IMR-90 (cell line): ENCODE measurements around the gene URI1. TPM values are rescaled to one million over a fixed set of nuclear protein-coding genes. Genes with fewer than 3 reads are reported as not detected.

Source experiments
- ATAC-seq: fragments of 200-7000 bp; cut with Tn5 transposase; 2 replicates; pipeline ENCODE4 v1.9.1; 2020; ENCODE audit warnings: low read depth, mild to moderate bottlenecking, moderate library complexity
- BruUV-seq: library from RNA; stranded (reverse); fragments of 400-500 nt; replicated peaks from 2 replicates; lab custom pipeline; 2021; lab: Mats Ljungman, UMichigan
- CTCF ChIA-PET: fragments of 300-600 bp; formaldehyde crosslinking; extraction: SDS; loops from one replicate; lab custom pipeline; 2021; ENCODE audit warnings: antibody characterized with exemption; lab: Yijun Ruan, JAX
- POLR2A ChIA-PET: fragments of 300-600 bp; sonication (Branson Sonifier 250); formaldehyde crosslinking; loops from one replicate; lab custom pipeline; 2022; ENCODE audit warnings: antibody characterized with exemption; ENCODE audit not compliant: unreplicated experiment; lab: Charles Lee
- DNase-seq: peaks from one replicate; pipeline ENCODE4 v3.0.0; 2013
- H2AFZ ChIP-seq: replicated peaks from 2 replicates; pipeline ENCODE3; 2013; ENCODE audit warnings: low read length, mild to moderate bottlenecking; ENCODE audit not compliant: poor library complexity
- H2AK5ac ChIP-seq: 2 replicates; pipeline ENCODE4 v1.6.1; 2013; ENCODE audit warnings: low read depth, low read length, inconsistent platforms
- H2AK9ac ChIP-seq: replicated peaks from 2 replicates; pipeline ENCODE3; 2013; ENCODE audit warnings: mild to moderate bottlenecking, low read depth, low read length, moderate library complexity; ENCODE audit not compliant: poor library complexity
- H2BK120ac ChIP-seq: 2 replicates; pipeline ENCODE4 v1.6.1; 2013; ENCODE audit warnings: low read depth, low read length, inconsistent platforms
- H2BK15ac ChIP-seq: 3 replicates; pipeline ENCODE4 v1.6.1; 2013; ENCODE audit warnings: low read depth, low read length, inconsistent platforms
- H2BK20ac ChIP-seq: 2 replicates; pipeline ENCODE4 v1.6.1; 2013; ENCODE audit warnings: low read depth, mild to moderate bottlenecking, inconsistent platforms, low read length, moderate library complexity
- H2BK5ac ChIP-seq: 2 replicates; pipeline ENCODE4 v1.6.1; 2013; ENCODE audit warnings: mild to moderate bottlenecking, low read depth, low read length, inconsistent platforms; ENCODE audit not compliant: poor library complexity, severe bottlenecking
- H3K14ac ChIP-seq: replicated peaks from 2 replicates; pipeline ENCODE4 v1.6.1; 2013; ENCODE audit warnings: low read depth, low read length, inconsistent platforms
- H3K18ac ChIP-seq: 2 replicates; pipeline ENCODE4 v1.6.1; 2013; ENCODE audit warnings: low read depth, low read length, control low read depth
- H3K23ac ChIP-seq: 2 replicates; pipeline ENCODE4 v1.6.1; 2013; ENCODE audit warnings: low read depth, low read length, inconsistent platforms
- H3K27ac ChIP-seq: 2 replicates; pipeline ENCODE4 v1.5.1; 2013; ENCODE audit warnings: mild to moderate bottlenecking, control low read depth, low read length; ENCODE audit not compliant: insufficient read depth
- H3K27me3 ChIP-seq: 2 replicates; pipeline ENCODE4 v1.6.1; 2013; ENCODE audit warnings: low read length; ENCODE audit not compliant: control insufficient read depth, insufficient read depth
- H3K36me3 ChIP-seq: 2 replicates; pipeline ENCODE4 v1.6.1; 2013; ENCODE audit warnings: low read length, mixed read lengths; ENCODE audit not compliant: control insufficient read depth, insufficient read depth
- H3K4ac ChIP-seq: 2 replicates; pipeline ENCODE4 v1.6.1; 2013; ENCODE audit warnings: low read depth, low read length, inconsistent platforms
- H3K4me1 ChIP-seq: 2 replicates; pipeline ENCODE4 v1.6.1; 2013; ENCODE audit warnings: low read length, mixed read lengths; ENCODE audit not compliant: control insufficient read depth, insufficient read depth
- H3K4me2 ChIP-seq: 2 replicates; pipeline ENCODE4 v1.6.1; 2013; ENCODE audit warnings: low read depth, mild to moderate bottlenecking, control low read depth, low read length, moderate library complexity
- H3K4me3 ChIP-seq: 2 replicates; pipeline ENCODE4 v1.5.1; 2013; ENCODE audit warnings: low read depth, mild to moderate bottlenecking, control low read depth, low read length, moderate library complexity; ENCODE audit not compliant: insufficient read depth
- H3K56ac ChIP-seq: 2 replicates; pipeline ENCODE4 v1.6.1; 2013; ENCODE audit warnings: low read length, inconsistent platforms; ENCODE audit not compliant: insufficient read depth; ENCODE audit errors: extremely low read depth
- H3K79me1 ChIP-seq, 2 experiments: 2 replicates each; pipeline ENCODE4 v1.6.1; 2013; ENCODE audit warnings: low read length in 2 of 2, inconsistent platforms in 1 of 2, low read depth in 1 of 2
- H3K9ac ChIP-seq: 2 replicates; pipeline ENCODE4 v1.6.1; 2013; ENCODE audit warnings: low read depth, low read length, control low read depth
- H3K9me1 ChIP-seq: 2 replicates; pipeline ENCODE4 v1.6.1; 2013; ENCODE audit warnings: low read length, inconsistent platforms; ENCODE audit not compliant: insufficient read depth
- H3K9me3 ChIP-seq: 2 replicates; pipeline ENCODE4 v1.6.1; 2013; ENCODE audit warnings: low read length; ENCODE audit not compliant: control insufficient read depth, insufficient read depth
- H4K20me1 ChIP-seq: 2 replicates; pipeline ENCODE4 v1.6.1; 2013; ENCODE audit warnings: low read length, inconsistent platforms; ENCODE audit not compliant: insufficient read depth
- H4K5ac ChIP-seq: 2 replicates; pipeline ENCODE4 v1.6.1; 2013; ENCODE audit warnings: mild to moderate bottlenecking, low read depth, low read length, control low read depth
- H4K8ac ChIP-seq, 2 experiments: 2 replicates each; pipeline ENCODE4 v1.6.1; 2013; ENCODE audit warnings: low read depth in 2 of 2, low read length in 2 of 2, control low read depth in 1 of 2, inconsistent platforms in 1 of 2
- H4K91ac ChIP-seq: 2 replicates; pipeline ENCODE4 v1.6.1; 2013; ENCODE audit warnings: low read depth, low read length, inconsistent platforms; ENCODE audit not compliant: insufficient read depth
- CEBPB ChIP-seq: IDR thresholded peaks from 2 replicates; pipeline ENCODE4 v1.6.1; 2012; ENCODE audit warnings: low read depth, low read length, improper control_type of control experiment
- FOS ChIP-seq: fragments of 150-350 bp; IDR thresholded peaks from 2 replicates; pipeline ENCODE4 v1.6.1; 2016; ENCODE audit warnings: low read depth, low read length
- MAFK ChIP-seq: IDR thresholded peaks from 2 replicates; pipeline ENCODE4 v1.6.1; 2012; ENCODE audit warnings: low read depth, low read length, improper control_type of control experiment
- MAZ ChIP-seq: IDR thresholded peaks from 2 replicates; pipeline ENCODE4 v1.6.1; 2012; ENCODE audit warnings: low read depth, mild to moderate bottlenecking, low read length, improper control_type of control experiment, moderate library complexity, borderline replicate concordance
- NFE2L2 ChIP-seq: fragments of 150-350 bp; IDR thresholded peaks from 2 replicates; pipeline ENCODE4 v1.6.1; 2016; ENCODE audit warnings: low read depth, mild to moderate bottlenecking, low read length
- POLR2A ChIP-seq: IDR thresholded peaks from 2 replicates; pipeline ENCODE4 v1.6.1; 2012; ENCODE audit warnings: mild to moderate bottlenecking, low read depth, low read length
- RFX5 ChIP-seq: IDR thresholded peaks from 2 replicates; pipeline ENCODE4 v1.8.0; 2012; ENCODE audit warnings: low read depth, mild to moderate bottlenecking, low read length, moderate library complexity
- SMC3 ChIP-seq: fragments of 150-350 bp; IDR thresholded peaks from 2 replicates; pipeline ENCODE4 v1.6.1; 2016; ENCODE audit warnings: low read depth, mild to moderate bottlenecking, antibody characterized with exemption, low read length, moderate library complexity
- WGBS, 2 experiments: methylation state at CpG; one replicate each; pipeline versions ENCODE4 v1.1.5 to v1.1.7; 2013; ENCODE audit warnings: missing lambda C conversion rate in 2 of 2; ENCODE audit not compliant: insufficient read length in 1 of 2; ENCODE audit errors: extremely low coverage in 2 of 2; 5-methylcytosine and 5-hydroxymethylcytosine counted together
- dilution Hi-C: fragments of 300-500 bp; cut with HindIII; formaldehyde crosslinking; loops from one replicate; pipeline ENCODE4 v1.14.3; 2018; ENCODE audit warnings: low sequenced_read_pairs; ENCODE audit not compliant: unreplicated experiment
- in situ Hi-C: fragments of 300-500 bp; cut with MboI; formaldehyde crosslinking; loops from 3 replicates; pipeline ENCODE4 v1.14.3; 2019; ENCODE audit warnings: low sequenced_read_pairs, inconsistent platforms, mixed read lengths
- intact Hi-C: fragments of 100-400 bp; cut with micrococcal nuclease; formaldehyde crosslinking; loops from 2 replicates; pipeline ENCODE4 v1.10.0; 2022
- polyA plus RNA-seq, 3 experiments: library from polyadenylated mRNA; depleted of rRNA; stranded (reverse); fragments of >200 nt; gene quantifications; 2 replicates each; pipeline ENCODE4 v1.2.3, GENCODE V29; 2012; ENCODE audit warnings: low replicate concordance in 1 of 3
- total RNA-seq: library from RNA; depleted of rRNA; stranded (reverse); fragments of >200 nt; gene quantifications from 2 replicates; pipeline ENCODE4 v1.2.3, GENCODE V29; 2012
- TF ChIP-seq, protein P1 (sequence below): fragments of 150-350 bp; IDR thresholded peaks from 2 replicates; pipeline ENCODE4 v1.6.1; 2017; ENCODE audit warnings: mild to moderate bottlenecking, antibody characterized with exemption, low read length, low read depth
- TF ChIP-seq, protein P2 (sequence below): fragments of 150-350 bp; IDR thresholded peaks from 2 replicates; pipeline ENCODE4 v1.6.1; 2016; ENCODE audit warnings: low read depth, mild to moderate bottlenecking, low read length, moderate library complexity, borderline replicate concordance

Gene URI1
- total and polyA plus RNA-seq, 2 of the 4 experiments (the other 2 are of a cell fraction) = 43.2 to 45.3 TPM

DNA sequence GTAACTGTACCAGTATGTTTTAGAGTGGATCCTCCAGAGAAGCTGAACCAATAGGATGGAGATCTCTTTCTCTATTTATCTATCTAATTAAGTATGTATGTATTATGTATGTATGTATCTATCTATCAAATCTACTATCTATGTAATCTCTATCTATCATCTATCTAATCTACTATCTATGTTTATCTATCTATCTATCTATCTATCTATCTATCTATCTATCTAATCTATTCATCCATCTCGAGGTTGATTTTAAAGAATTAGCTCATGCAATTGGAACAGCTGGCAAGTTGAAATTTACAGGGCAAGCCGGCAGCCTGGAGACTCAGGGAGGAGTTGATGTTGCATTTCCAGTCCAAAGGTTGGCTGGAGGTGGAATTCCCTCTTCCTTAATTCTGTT is 112.2 kb downstream of the URI1 start:
- no peaks in the 10 kb centered on the region for H3K79me1 ChIP-seq
- no peak overlapping the region for H2BK20ac ChIP-seq
- H4K5ac ChIP-seq = no peak overlapping the region
- no peak overlapping the region for H3K18ac ChIP-seq
- no peaks in the 10 kb centered on the region for H3K36me3 ChIP-seq
- H2AFZ ChIP-seq = no peak overlapping the region
- no peak overlapping the region for H3K4me3 ChIP-seq
- in situ Hi-C loops = no loop called here
- POLR2A ChIA-PET = no interaction called here
- no peak overlapping the region for H3K27ac ChIP-seq
- no peak overlapping the region for H2AK9ac ChIP-seq
- no peaks in the 10 kb centered on the region; the same call in 1 of the 2 replicates for H3K4me1 ChIP-seq
- no peak overlapping the region for H3K23ac ChIP-seq
- no peak overlapping the region for H3K56ac ChIP-seq
- no peak overlapping the region for H2BK15ac ChIP-seq
- CTCF ChIA-PET = no interaction called here
- intact Hi-C loops = no loop called here
- BruUV-seq = no TSS peak
- H2BK120ac ChIP-seq = no peak overlapping the region
- no peak overlapping the region for H4K8ac ChIP-seq
- H2BK5ac ChIP-seq = no peak overlapping the region
- no peak overlapping the region for H3K9ac ChIP-seq
- H3K27me3 ChIP-seq = no peaks in the 10 kb centered on the region
- no peak for DNase-seq
- no peaks in the 10 kb centered on the region for H4K20me1 ChIP-seq
- H3K4me2 ChIP-seq = no peak overlapping the region
- dilution Hi-C loops = no loop called here
- no peak overlapping the region for H4K91ac ChIP-seq
- no peak overlapping the region for H3K4ac ChIP-seq
- no peaks in the 10 kb centered on the region for H3K9me1 ChIP-seq
- ATAC-seq = no peak
- no CpG with 5 or more reads among the region's 2 CpGs for WGBS, 2 experiments
- no peak overlapping the region for H3K14ac ChIP-seq
- no peaks in the 10 kb centered on the region for H3K9me3 ChIP-seq
- no peak overlapping the region for H2AK5ac ChIP-seq
- TF ChIP-seq MAFK (no peak), POLR2A (no peak), CEBPB (no peak), NFE2L2 (no peak), FOS (no peak), SMC3 (no peak), RFX5 (no peak), MAZ (no peak)
- TF ChIP-seq, protein P1, sequence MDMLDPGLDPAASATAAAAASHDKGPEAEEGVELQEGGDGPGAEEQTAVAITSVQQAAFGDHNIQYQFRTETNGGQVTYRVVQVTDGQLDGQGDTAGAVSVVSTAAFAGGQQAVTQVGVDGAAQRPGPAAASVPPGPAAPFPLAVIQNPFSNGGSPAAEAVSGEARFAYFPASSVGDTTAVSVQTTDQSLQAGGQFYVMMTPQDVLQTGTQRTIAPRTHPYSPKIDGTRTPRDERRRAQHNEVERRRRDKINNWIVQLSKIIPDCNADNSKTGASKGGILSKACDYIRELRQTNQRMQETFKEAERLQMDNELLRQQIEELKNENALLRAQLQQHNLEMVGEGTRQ = no peak
- TF ChIP-seq, protein P2, sequence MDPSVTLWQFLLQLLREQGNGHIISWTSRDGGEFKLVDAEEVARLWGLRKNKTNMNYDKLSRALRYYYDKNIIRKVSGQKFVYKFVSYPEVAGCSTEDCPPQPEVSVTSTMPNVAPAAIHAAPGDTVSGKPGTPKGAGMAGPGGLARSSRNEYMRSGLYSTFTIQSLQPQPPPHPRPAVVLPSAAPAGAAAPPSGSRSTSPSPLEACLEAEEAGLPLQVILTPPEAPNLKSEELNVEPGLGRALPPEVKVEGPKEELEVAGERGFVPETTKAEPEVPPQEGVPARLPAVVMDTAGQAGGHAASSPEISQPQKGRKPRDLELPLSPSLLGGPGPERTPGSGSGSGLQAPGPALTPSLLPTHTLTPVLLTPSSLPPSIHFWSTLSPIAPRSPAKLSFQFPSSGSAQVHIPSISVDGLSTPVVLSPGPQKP = no peak
